ENCODE measurements around the gene ENTHD1.

Gene ENTHD1

GRCh38 chr22:39815932-39816331 lies 77.6 kb downstream of the ENTHD1 start:
- Histone ChIP-seq H3K27ac (peak overlapping the region; percentile 55; the same call in 1 of the 2 replicates), H3K9ac (ENCODE audit: insufficient read length) (no peak overlapping the region), H3K4me3 (0 out of 2 replicates have a peak overlapping the region, but pooled peaks have one; percentile 14), H3K9me3 (ENCODE audit: low read depth, low read length) (no peaks in the 10 kb centered on the region), H3K36me3 (ENCODE audit: insufficient read depth, low read length) (no peaks in the 10 kb centered on the region)
- no peak for DNase-seq (ENCODE audit: low read depth, low spot score)
- TF ChIP-seq POLR2AphosphoS5 (IDR thresholded peaks at IDR 0.05; ENCODE audit: borderline replicate concordance, low read depth, low read length) (no peak), EZH2 (IDR thresholded peaks at IDR 0.05) (no peak), FOXP2 (optimal IDR thresholded peaks at IDR 0.05; ENCODE audit: control extremely low read depth, extremely low read length, insufficient read depth) (no peak)

- Histone ChIP-seq H3K36me3 (ENCODE audit: insufficient read depth, low read length) (no peaks in the 10 kb centered on the region), H3K9me3 (ENCODE audit: low read depth, low read length) (no peaks in the 10 kb centered on the region), H3K9ac (ENCODE audit: insufficient read length) (no peak overlapping the region), H3K27ac (no peak overlapping the region), H3K4me3 (no peak overlapping the region)
- no peak for DNase-seq (ENCODE audit: low read depth, low spot score)
- no peak for TF ChIP-seq POLR2AphosphoS5 (IDR thresholded peaks at IDR 0.05; ENCODE audit: borderline replicate concordance, low read depth, low read length)
- TF ChIP-seq EZH2 (IDR thresholded peaks at IDR 0.05): no peak
- TF ChIP-seq FOXP2 (optimal IDR thresholded peaks at IDR 0.05; ENCODE audit: control extremely low read depth, extremely low read length, insufficient read depth): no peak
Measured at GRCh38 chr22:39814899-39815298, 78.7 kb downstream of the ENTHD1 start.

GRCh38 chr22:39809772-39810557 lies 83.6 kb downstream of the ENTHD1 start:
- no peak overlapping the region for H3K27ac ChIP-seq
- no peaks in the 10 kb centered on the region for H3K9me3 ChIP-seq (ENCODE audit: low read depth, low read length)
- H3K9ac ChIP-seq (ENCODE audit: insufficient read length): no peak overlapping the region
- no peak for DNase-seq (ENCODE audit: low read depth, low spot score)
- H3K4me3 ChIP-seq: no peak overlapping the region
- TF ChIP-seq FOXP2 (optimal IDR thresholded peaks at IDR 0.05; ENCODE audit: control extremely low read depth, extremely low read length, insufficient read depth) (no peak), POLR2AphosphoS5 (IDR thresholded peaks at IDR 0.05; ENCODE audit: borderline replicate concordance, low read depth, low read length) (no peak), EZH2 (IDR thresholded peaks at IDR 0.05) (no peak)
- no peaks in the 10 kb centered on the region for H3K36me3 ChIP-seq (ENCODE audit: insufficient read depth, low read length)

- no peak for DNase-seq (ENCODE audit: low read depth, low spot score)
- H3K9ac ChIP-seq (ENCODE audit: insufficient read length): no peak overlapping the region
Measured at GRCh38 chr22:39808081-39808480, 85.5 kb downstream of the ENTHD1 start.

GRCh38 chr22:39806109-39806508 lies 87.5 kb downstream of the ENTHD1 start:
- TF ChIP-seq FOXP2 (optimal IDR thresholded peaks at IDR 0.05; ENCODE audit: control extremely low read depth, extremely low read length, insufficient read depth) (no peak), POLR2AphosphoS5 (IDR thresholded peaks at IDR 0.05; ENCODE audit: borderline replicate concordance, low read depth, low read length) (no peak)
- Histone ChIP-seq H3K4me3 (no peak overlapping the region), H3K9ac (ENCODE audit: insufficient read length) (no peak overlapping the region), H3K27ac (no peak overlapping the region), H3K9me3 (ENCODE audit: low read depth, low read length) (no peaks in the 10 kb centered on the region), H3K36me3 (ENCODE audit: insufficient read depth, low read length) (no peaks in the 10 kb centered on the region)
- DNase-seq (ENCODE audit: low read depth, low spot score): no peak

More at GRCh38 chr22:39808081-39808480, 85.5 kb downstream of the ENTHD1 start:
- H3K9me3 ChIP-seq (ENCODE audit: low read depth, low read length): no peaks in the 10 kb centered on the region
- H3K36me3 ChIP-seq (ENCODE audit: insufficient read depth, low read length): no peaks in the 10 kb centered on the region
- no peak overlapping the region for H3K27ac ChIP-seq
- no peak for TF ChIP-seq POLR2AphosphoS5 (IDR thresholded peaks at IDR 0.05; ENCODE audit: borderline replicate concordance, low read depth, low read length)
- no peak for TF ChIP-seq EZH2 (IDR thresholded peaks at IDR 0.05)
- TF ChIP-seq FOXP2 (optimal IDR thresholded peaks at IDR 0.05; ENCODE audit: control extremely low read depth, extremely low read length, insufficient read depth): no peak
- H3K4me3 ChIP-seq: no peak overlapping the region

- no peak overlapping the region for H3K27ac ChIP-seq
- no peak overlapping the region for H3K4me3 ChIP-seq
- no peak for DNase-seq (ENCODE audit: low read depth, low spot score)
- no peaks in the 10 kb centered on the region for H3K36me3 ChIP-seq (ENCODE audit: insufficient read depth, low read length)
- no peak overlapping the region for H3K9ac ChIP-seq (ENCODE audit: insufficient read length)
- H3K9me3 ChIP-seq (ENCODE audit: low read depth, low read length): no peaks in the 10 kb centered on the region
- no peak for TF ChIP-seq POLR2AphosphoS5 (IDR thresholded peaks at IDR 0.05; ENCODE audit: borderline replicate concordance, low read depth, low read length)
Measured at GRCh38 chr22:39805117-39805516, 88.4 kb downstream of the ENTHD1 start.

- Histone ChIP-seq H3K36me3 (ENCODE audit: insufficient read depth, low read length) (no peaks in the 10 kb centered on the region), H3K4me3 (no peak overlapping the region), H3K27ac (no peak overlapping the region), H3K9ac (ENCODE audit: insufficient read length) (no peak overlapping the region), H3K9me3 (ENCODE audit: low read depth, low read length) (no peaks in the 10 kb centered on the region; the same call in 1 of the 2 replicates)
- no peak for DNase-seq (ENCODE audit: low read depth, low spot score)
- no peak for TF ChIP-seq POLR2AphosphoS5 (IDR thresholded peaks at IDR 0.05; ENCODE audit: borderline replicate concordance, low read depth, low read length)
- TF ChIP-seq EZH2 (IDR thresholded peaks at IDR 0.05): no peak
- no peak for TF ChIP-seq FOXP2 (optimal IDR thresholded peaks at IDR 0.05; ENCODE audit: control extremely low read depth, extremely low read length, insufficient read depth)
Measured at GRCh38 chr22:39802682-39803081, 90.9 kb downstream of the ENTHD1 start.

- H3K9me3 ChIP-seq (ENCODE audit: low read depth, low read length): no peaks in the 10 kb centered on the region; the same call in 1 of the 2 replicates
- no peak overlapping the region; the same call in 1 of the 2 replicates for H3K27ac ChIP-seq
- no peaks in the 10 kb centered on the region for H3K36me3 ChIP-seq (ENCODE audit: insufficient read depth, low read length)
- H3K4me3 ChIP-seq: peak overlapping the region; percentile 14; the same call in 1 of the 2 replicates
- DNase-seq (ENCODE audit: low read depth, low spot score): no peak
- TF ChIP-seq EZH2 (IDR thresholded peaks at IDR 0.05) (no peak), POLR2AphosphoS5 (IDR thresholded peaks at IDR 0.05; ENCODE audit: borderline replicate concordance, low read depth, low read length) (no peak), FOXP2 (optimal IDR thresholded peaks at IDR 0.05; ENCODE audit: control extremely low read depth, extremely low read length, insufficient read depth) (no peak)
- no peak overlapping the region for H3K9ac ChIP-seq (ENCODE audit: insufficient read length)
Measured at GRCh38 chr22:39800790-39801520, 92.6 kb downstream of the ENTHD1 start.
